Neutrophil (primary cell): ENCODE results near the gene PLXDC2.

Experiments
- H3K27ac ChIP-seq: fragments of 200-600 bp; sonication (generic); 2 replicates; pipeline ENCODE4 v1.5.1; 2016; ENCODE audit warnings: mild to moderate bottlenecking, moderate library complexity
- H3K27me3 ChIP-seq: fragments of 200-600 bp; sonication (generic); 2 replicates; pipeline ENCODE4 v1.6.0; 2016; ENCODE audit warnings: mild to moderate bottlenecking
- H3K36me3 ChIP-seq: fragments of 200-600 bp; sonication (generic); 2 replicates; pipeline ENCODE4 v1.5.1; 2017
- H3K4me1 ChIP-seq, 2 experiments: fragments of 200-600 bp in 1 of 2; sonication (generic) in 1 of 2; 1 replicate in 1 of 2; 2 replicates in 1 of 2; pipeline versions ENCODE4 v1.5.1 to v1.6.1; 2013 to 2016; ENCODE audit warnings: low read depth in 1 of 2, low read length in 1 of 2, mild to moderate bottlenecking in 1 of 2, moderate library complexity in 1 of 2; ENCODE audit not compliant: control insufficient read depth in 1 of 2, insufficient read depth in 1 of 2
- H3K4me3 ChIP-seq, 2 experiments: fragments of 200-600 bp in 1 of 2; sonication (generic) in 1 of 2; 1 replicate in 1 of 2; 2 replicates in 1 of 2; pipeline ENCODE4 v1.5.1; 2013 to 2016; ENCODE audit warnings: low read depth in 1 of 2, low read length in 1 of 2, mild to moderate bottlenecking in 1 of 2, moderate library complexity in 1 of 2
- H3K9me3 ChIP-seq: fragments of 200-600 bp; sonication (generic); 2 replicates; pipeline ENCODE4 v1.5.1; 2016
- CTCF ChIP-seq: fragments of 200-600 bp; sonication (generic); IDR thresholded peaks from 2 replicates; pipeline ENCODE4 v1.5.1; 2016; ENCODE audit warnings: antibody characterized with exemption

Gene PLXDC2

GRCh38 chr10:20221356-20221755 is 405.1 kb downstream of the PLXDC2 start:
- no peaks in the 10 kb centered on the region for H3K27me3 ChIP-seq
- H3K4me1 ChIP-seq = peaks cover 9 to 17% of the 10 kb centered on the region in 2 experiments
- H3K9me3 ChIP-seq = no peaks in the 10 kb centered on the region
- no peak overlapping the region for H3K4me3 ChIP-seq
- no peak for TF ChIP-seq CTCF
- H3K36me3 ChIP-seq = peaks cover 7% of the 10 kb centered on the region
- H3K27ac ChIP-seq = no peak overlapping the region

GRCh38 chr10:20228729-20229128 is 412.5 kb downstream of the PLXDC2 start:
- no peak overlapping the region for H3K4me3 ChIP-seq
- no peak for TF ChIP-seq CTCF
- no peak overlapping the region for H3K27ac ChIP-seq
- H3K4me1 ChIP-seq = no peaks in the 10 kb centered on the region
- H3K27me3 ChIP-seq = no peaks in the 10 kb centered on the region
- H3K9me3 ChIP-seq = no peaks in the 10 kb centered on the region
- no peaks in the 10 kb centered on the region for H3K36me3 ChIP-seq

- H3K27me3 ChIP-seq = no peaks in the 10 kb centered on the region
- no peak overlapping the region for H3K4me3 ChIP-seq
- H3K4me1 ChIP-seq = no peaks in the 10 kb centered on the region
- no peaks in the 10 kb centered on the region for H3K9me3 ChIP-seq
- no peaks in the 10 kb centered on the region for H3K36me3 ChIP-seq
- TF ChIP-seq CTCF = no peak
- no peak overlapping the region for H3K27ac ChIP-seq
These were observed 416.0 kb downstream of the PLXDC2 start for GRCh38 chr10:20232079-20232705.

- Histone ChIP-seq H3K4me1 (no peaks in the 10 kb centered on the region), H3K4me3 (no peak overlapping the region), H3K36me3 (no peaks in the 10 kb centered on the region), H3K9me3 (no peaks in the 10 kb centered on the region), H3K27ac (no peak overlapping the region), H3K27me3 (no peaks in the 10 kb centered on the region)
- TF ChIP-seq CTCF = no peak
These were observed 417.2 kb downstream of the PLXDC2 start for GRCh38 chr10:20233423-20233822.

GRCh38 chr10:20234579-20234978 is 418.3 kb downstream of the PLXDC2 start:
- TF ChIP-seq CTCF = no peak

More at GRCh38 chr10:20234579-20234978, 418.3 kb downstream of the PLXDC2 start:
- no peaks in the 10 kb centered on the region for H3K4me1 ChIP-seq
- no peak overlapping the region for H3K4me3 ChIP-seq
- no peak overlapping the region for H3K27ac ChIP-seq
- H3K36me3 ChIP-seq = no peaks in the 10 kb centered on the region
- no peaks in the 10 kb centered on the region for H3K27me3 ChIP-seq
- no peaks in the 10 kb centered on the region for H3K9me3 ChIP-seq
